HG03025 (cell line): ENCODE data around the gene KCNT2.
"Not testable (repeated sequence)": the region's sequence is repeated elsewhere in the genome, so short reads cannot be mapped to it uniquely, and the experiment has no call there.

ENCODE experiments used
- ATAC-seq: cut with Tn5 transposase; IDR thresholded peaks from one replicate; pipeline ENCODE4 v1.9.1; 2021; ENCODE audit warnings: mild to moderate bottlenecking, moderate library complexity; ENCODE audit not compliant: unreplicated experiment, low FRiP score

The KCNT2 gene

GRCh38 chr1:196517193-196517592, 91.0 kb downstream of the KCNT2 start:
- no peak for ATAC-seq

GRCh38 chr1:196516373-196516772, 91.9 kb downstream of the KCNT2 start:
- ATAC-seq: no peak

GRCh38 chr1:196515904-196516303, 92.3 kb downstream of the KCNT2 start:
- no peak for ATAC-seq

- ATAC-seq: no peak
These were observed 94.4 kb downstream of the KCNT2 start for GRCh38 chr1:196513821-196514220.

GRCh38 chr1:196510451-196510850, 97.8 kb downstream of the KCNT2 start:
- ATAC-seq: no peak

- not testable (repeated sequence) for ATAC-seq
These were observed 104.0 kb downstream of the KCNT2 start for GRCh38 chr1:196504224-196504623.

GRCh38 chr1:196502437-196502836, 105.8 kb downstream of the KCNT2 start:
- no peak for ATAC-seq

- ATAC-seq: no peak
These were observed 106.3 kb downstream of the KCNT2 start for GRCh38 chr1:196501760-196502428.

GRCh38 chr1:196497817-196498216, 110.4 kb downstream of the KCNT2 start:
- ATAC-seq: no peak

GRCh38 chr1:196494766-196495165, 113.5 kb downstream of the KCNT2 start:
- ATAC-seq: no peak

- ATAC-seq: no peak
These were observed 114.4 kb downstream of the KCNT2 start for GRCh38 chr1:196493881-196494280.

GRCh38 chr1:196488579-196488978, 119.7 kb downstream of the KCNT2 start:
- no peak for ATAC-seq

GRCh38 chr1:196486346-196486745, 121.9 kb downstream of the KCNT2 start:
- ATAC-seq: no peak

- no peak for ATAC-seq
These were observed 126.6 kb downstream of the KCNT2 start for GRCh38 chr1:196481616-196482015.

GRCh38 chr1:196477262-196477661, 131.0 kb downstream of the KCNT2 start:
- no peak for ATAC-seq

- no peak for ATAC-seq
These were observed 140.9 kb downstream of the KCNT2 start for GRCh38 chr1:196467230-196467925.

- no peak for ATAC-seq
These were observed 141.6 kb downstream of the KCNT2 start for GRCh38 chr1:196466654-196467053.

GRCh38 chr1:196466166-196466565, 142.1 kb downstream of the KCNT2 start:
- no peak for ATAC-seq

- ATAC-seq: no peak
These were observed 143.7 kb downstream of the KCNT2 start for GRCh38 chr1:196464480-196464941.

- no peak for ATAC-seq
These were observed 146.2 kb downstream of the KCNT2 start for GRCh38 chr1:196462086-196462485.

- no peak for ATAC-seq
These were observed 146.7 kb downstream of the KCNT2 start for GRCh38 chr1:196461521-196461920.

- no peak for ATAC-seq
These were observed 148.9 kb downstream of the KCNT2 start for GRCh38 chr1:196459383-196459782.
